ENCODE results near the gene ELAVL4. TPM values are rescaled to one million over a fixed set of nuclear protein-coding genes. Genes with fewer than 3 reads are reported as not detected.

The ELAVL4 gene
- total and polyA plus RNA-seq, 9 of the 15 experiments (the other 6 are each of a cell fraction or from before 2014, with no cell fraction given) = not detected

DNA sequence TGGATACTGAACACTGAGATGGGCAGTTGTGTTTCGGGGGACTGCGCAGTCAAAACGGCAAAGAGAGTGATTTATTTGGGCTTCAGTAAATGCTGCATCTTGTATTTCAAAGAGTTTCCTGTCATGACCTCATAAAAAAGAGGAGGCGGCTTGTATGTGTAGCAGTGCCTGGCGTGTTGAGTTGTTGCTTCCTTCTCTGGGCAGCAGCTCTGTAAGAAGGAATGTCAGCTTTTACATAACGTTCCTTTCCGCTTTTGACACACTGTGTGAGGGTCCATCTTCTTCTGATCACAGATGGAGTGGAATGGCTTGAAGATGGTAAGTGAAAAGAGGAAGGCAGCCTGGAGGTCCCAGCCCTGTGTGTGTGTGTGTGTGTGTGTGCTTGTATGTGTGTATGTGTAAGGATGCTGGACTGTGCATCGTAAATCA, 941 bp downstream of the ELAVL4 start (continued):
- TF ChIP-seq PBX2 (CRISPR knock-in tag; IDR thresholded peaks at IDR 0.05; ENCODE audit: low read depth) (no peak), PBX2 (tag; conservative IDR thresholded peaks at IDR 0.05; ENCODE audit: low read depth) (no peak), ZFP30 (CRISPR knock-in tag; IDR thresholded peaks at IDR 0.05; ENCODE audit: borderline replicate concordance) (no peak), BHLHE40 (IDR thresholded peaks at IDR 0.05; ENCODE audit: low read length) (no peak)

- DNase-seq (ENCODE audit: extremely low read depth in 1 of 4, low spot score in 3 of 4) (no peak), ATAC-seq (no peak), FAIRE-seq (no peak)
- H2AFZ ChIP-seq (ENCODE audit: low read depth, low read length) = no peak overlapping the region
- H3K4me2 ChIP-seq (ENCODE audit: insufficient read depth, low read length) = no peak overlapping the region
- no peaks in the 10 kb centered on the region for H3K27me3 ChIP-seq (ENCODE audit: control insufficient read depth in 2 of 2, insufficient read depth in 2 of 2, low read length in 2 of 2)
- no peak overlapping the region for H3K27ac ChIP-seq (ENCODE audit: extremely low read depth, low read depth, low read length)
- POLR2A ChIA-PET = no interaction called here
- CTCF ChIA-PET (ENCODE audit: low intra/inter-chr PET ratio) = no interaction called here
- BruUV-seq (replicated peaks) = no TSS peak
- no peaks in the 10 kb centered on the region for H3K36me3 ChIP-seq (ENCODE audit: control insufficient read depth, insufficient read depth, low read length)
- H3K9me1 ChIP-seq (ENCODE audit: control insufficient read depth, insufficient read depth, low read length) = no peaks in the 10 kb centered on the region
- H3K9ac ChIP-seq (ENCODE audit: insufficient read depth in 1 of 2, low read depth in 2 of 2, low read length in 2 of 2) = no peak overlapping the region
- intact Hi-C loops (cut with micrococcal nuclease) = no loop called here
- H4K20me1 ChIP-seq (replicated peaks; ENCODE audit: control insufficient read depth, insufficient read depth, low read length) = no peaks in the 10 kb centered on the region
- H3K4me3 ChIP-seq = no peak overlapping the region
- TF ChIP-seq ZNF511 (CRISPR knock-in tag; IDR thresholded peaks at IDR 0.05) (no peak), CBFA2T2 (conservative IDR thresholded peaks at IDR 0.05) (no peak), IRF9 (tag; IDR thresholded peaks at IDR 0.05) (no peak)
- H3K9me3 ChIP-seq (replicated peaks; ENCODE audit: control insufficient read depth, insufficient read depth, low read depth, low read length) = no peaks in the 10 kb centered on the region
- in situ Hi-C loops (cut with MboI) = no loop called here
- H3K79me2 ChIP-seq (ENCODE audit: control insufficient read depth, insufficient read depth, low read length) = no peaks in the 10 kb centered on the region
- WGBS (ENCODE audit: insufficient coverage, low coverage, missing lambda C conversion rate) = 0% methylated on average over 9 of the region's 9 CpGs
- no peaks in the 10 kb centered on the region for H3K4me1 ChIP-seq (replicated peaks in 1 of 2; ENCODE audit: control insufficient read depth in 2 of 2, insufficient read depth in 2 of 2, low read length in 2 of 2)
Measured at GRCh38 chr1:50110151-50110550, 1.4 kb downstream of the ELAVL4 start.
